Kidney epithelial cell (primary cell): Measurements from ENCODE around the gene AASDHPPT. TPM values are rescaled to one million over a fixed set of nuclear protein-coding genes. Genes with fewer than 3 reads are reported as not detected.
A peak's percentile ranks its signal among the peaks of the same experiment; 100 is the strongest.

Experiments used
- DNase-seq: peaks from one replicate; pipeline ENCODE4 v3.0.0-alpha.2; 2010; ENCODE audit warnings: low read depth
- H3K27me3 ChIP-seq: 2 replicates; pipeline ENCODE4 v1.6.0; 2011; ENCODE audit warnings: low read length; ENCODE audit not compliant: control insufficient read depth, insufficient read depth
- H3K36me3 ChIP-seq: 2 replicates; pipeline ENCODE4 v1.5.1; 2011; ENCODE audit warnings: low read length; ENCODE audit not compliant: control insufficient read depth, insufficient read depth
- H3K4me3 ChIP-seq: 2 replicates; pipeline ENCODE4 v1.5.1; 2011; ENCODE audit warnings: low read depth, mild to moderate bottlenecking, control low read depth, low read length
- total RNA-seq: library from RNA; depleted of rRNA; stranded (reverse); fragments of >200 nt; gene quantifications from 2 replicates; pipeline ENCODE4 v1.2.3, GENCODE V29; 2015
- TF ChIP-seq, protein P1 (sequence below): IDR thresholded peaks from 2 replicates; pipeline ENCODE4 v1.5.1; 2011; ENCODE audit warnings: mild to moderate bottlenecking, moderate library complexity, low read length, control low read depth, inconsistent platforms; ENCODE audit not compliant: insufficient read depth, poor library complexity, severe bottlenecking

AASDHPPT gene
- total RNA-seq, 1 donor from 2014 or later, result 57.7 TPM

DNA sequence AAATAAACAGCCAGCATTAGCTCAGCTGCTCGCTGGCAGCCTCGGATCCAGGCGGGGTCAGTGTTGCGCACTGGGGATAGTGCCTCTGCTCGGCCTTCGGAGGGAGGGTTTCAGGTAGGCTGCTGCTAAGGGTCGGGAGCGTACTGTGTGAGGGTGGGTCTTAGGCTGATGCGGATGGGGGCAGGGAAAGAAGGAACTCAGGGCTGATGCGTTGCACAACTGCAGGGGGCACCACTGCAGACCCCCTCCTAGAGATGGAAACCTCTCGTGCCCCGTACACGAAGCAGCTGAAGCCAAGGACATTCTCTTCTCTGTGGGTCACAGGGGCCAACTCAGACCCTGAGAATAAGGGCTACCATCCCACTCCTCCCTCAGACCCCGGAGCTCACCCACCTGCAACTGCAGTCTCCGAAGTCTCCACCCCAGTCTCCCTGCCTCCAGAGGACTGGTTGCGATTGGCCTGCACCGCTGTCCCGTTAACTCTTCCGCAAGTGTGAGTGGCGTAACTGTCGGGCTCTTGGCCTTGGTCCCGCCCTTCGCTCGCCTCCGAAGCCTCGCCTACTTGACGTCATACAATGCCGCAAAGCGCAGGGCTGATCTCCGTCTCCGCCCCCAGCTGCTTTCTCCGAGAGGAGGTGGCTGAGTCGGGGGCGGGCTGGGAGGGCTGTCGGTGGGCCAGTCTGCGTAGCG lies 398 bp upstream of the AASDHPPT start, which contains the start of gene KBTBD3:
Gene KBTBD3 (minus strand): TSS at position 429 of the 690 bp plus-strand sequence. CDS start 18,250 bp downstream, outside the sequence.
- TF ChIP-seq, protein P1, sequence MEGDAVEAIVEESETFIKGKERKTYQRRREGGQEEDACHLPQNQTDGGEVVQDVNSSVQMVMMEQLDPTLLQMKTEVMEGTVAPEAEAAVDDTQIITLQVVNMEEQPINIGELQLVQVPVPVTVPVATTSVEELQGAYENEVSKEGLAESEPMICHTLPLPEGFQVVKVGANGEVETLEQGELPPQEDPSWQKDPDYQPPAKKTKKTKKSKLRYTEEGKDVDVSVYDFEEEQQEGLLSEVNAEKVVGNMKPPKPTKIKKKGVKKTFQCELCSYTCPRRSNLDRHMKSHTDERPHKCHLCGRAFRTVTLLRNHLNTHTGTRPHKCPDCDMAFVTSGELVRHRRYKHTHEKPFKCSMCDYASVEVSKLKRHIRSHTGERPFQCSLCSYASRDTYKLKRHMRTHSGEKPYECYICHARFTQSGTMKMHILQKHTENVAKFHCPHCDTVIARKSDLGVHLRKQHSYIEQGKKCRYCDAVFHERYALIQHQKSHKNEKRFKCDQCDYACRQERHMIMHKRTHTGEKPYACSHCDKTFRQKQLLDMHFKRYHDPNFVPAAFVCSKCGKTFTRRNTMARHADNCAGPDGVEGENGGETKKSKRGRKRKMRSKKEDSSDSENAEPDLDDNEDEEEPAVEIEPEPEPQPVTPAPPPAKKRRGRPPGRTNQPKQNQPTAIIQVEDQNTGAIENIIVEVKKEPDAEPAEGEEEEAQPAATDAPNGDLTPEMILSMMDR, result peak; percentile 55
- H3K4me3 ChIP-seq, result peak within 1 kb of the TSS; percentile 90
- DNase-seq, result peak; percentile 96
- H3K27me3 ChIP-seq, result no peaks in the 10 kb centered on the region
- no peaks in the 10 kb centered on the region for H3K36me3 ChIP-seq

DNA sequence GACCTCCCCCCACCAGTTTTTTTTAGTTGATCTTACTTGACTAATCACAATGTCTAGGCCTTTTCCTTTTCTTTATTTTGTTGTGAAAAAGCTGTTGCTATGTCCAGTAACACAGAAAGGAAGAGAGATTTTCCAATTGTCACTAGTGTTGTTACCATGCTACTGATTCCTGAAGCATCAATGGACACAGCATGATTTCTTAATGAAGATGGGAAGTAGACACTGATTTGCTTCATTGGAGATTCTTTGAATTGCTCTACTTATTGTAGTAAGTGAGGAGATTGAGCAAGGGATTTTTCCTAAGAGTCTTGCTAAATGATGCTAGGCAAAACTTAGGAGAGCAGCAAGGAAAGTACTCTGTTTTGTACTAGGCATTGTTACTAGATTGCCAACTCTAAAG lies 4.6 kb downstream of the AASDHPPT start:
- no peaks in the 10 kb centered on the region for H3K36me3 ChIP-seq
- no peak for DNase-seq
- TF ChIP-seq, protein P1, result no peak
- H3K27me3 ChIP-seq, result no peaks in the 10 kb centered on the region
- no peak overlapping the region for H3K4me3 ChIP-seq

DNA sequence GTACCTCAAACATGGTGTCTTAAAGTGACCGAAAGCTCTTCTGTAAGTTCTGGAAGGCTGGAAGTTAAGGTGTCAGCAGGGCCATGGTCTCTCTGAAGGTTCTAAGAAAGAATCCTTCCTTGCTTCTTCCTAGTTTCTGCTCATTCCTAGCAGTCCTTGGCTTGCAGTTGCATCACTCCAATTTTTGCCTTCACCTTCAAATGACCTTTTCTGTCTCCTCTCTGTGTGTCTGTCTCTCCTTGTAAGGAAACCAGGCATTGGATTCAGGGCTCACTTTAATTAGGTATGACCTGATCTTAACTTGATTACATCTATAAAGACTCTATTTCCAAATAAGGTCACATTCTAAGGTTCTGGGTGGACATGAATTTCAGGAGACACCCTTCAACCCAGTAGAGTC lies 8.7 kb downstream of the AASDHPPT start:
- Histone ChIP-seq H3K36me3 (no peaks in the 10 kb centered on the region), H3K4me3 (no peak overlapping the region), H3K27me3 (no peaks in the 10 kb centered on the region)
- DNase-seq, result no peak
- TF ChIP-seq, protein P1, result no peak

DNA sequence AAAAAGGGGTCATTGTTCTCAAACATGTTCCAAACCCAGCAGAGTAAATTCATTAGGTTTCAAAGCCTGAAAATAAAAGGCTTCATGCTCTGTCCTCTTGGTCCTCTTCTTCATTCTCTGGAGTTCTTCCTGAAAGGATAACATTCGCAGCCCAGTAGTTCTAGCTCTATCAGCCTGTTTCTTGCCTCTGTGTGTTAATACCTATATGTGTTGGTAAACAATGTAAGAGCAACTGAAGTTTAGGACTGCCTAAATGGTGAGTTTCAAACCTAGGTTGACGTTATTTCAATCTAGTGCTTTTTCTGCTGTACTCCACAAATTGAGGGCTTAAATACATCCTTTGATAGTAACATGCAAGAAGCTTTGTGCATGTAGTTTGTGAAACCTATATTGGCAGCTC lies 9.4 kb downstream of the AASDHPPT start:
- Histone ChIP-seq H3K4me3 (no peak overlapping the region), H3K36me3 (no peaks in the 10 kb centered on the region), H3K27me3 (no peaks in the 10 kb centered on the region)
- TF ChIP-seq, protein P1, result no peak
- DNase-seq, result no peak

DNA sequence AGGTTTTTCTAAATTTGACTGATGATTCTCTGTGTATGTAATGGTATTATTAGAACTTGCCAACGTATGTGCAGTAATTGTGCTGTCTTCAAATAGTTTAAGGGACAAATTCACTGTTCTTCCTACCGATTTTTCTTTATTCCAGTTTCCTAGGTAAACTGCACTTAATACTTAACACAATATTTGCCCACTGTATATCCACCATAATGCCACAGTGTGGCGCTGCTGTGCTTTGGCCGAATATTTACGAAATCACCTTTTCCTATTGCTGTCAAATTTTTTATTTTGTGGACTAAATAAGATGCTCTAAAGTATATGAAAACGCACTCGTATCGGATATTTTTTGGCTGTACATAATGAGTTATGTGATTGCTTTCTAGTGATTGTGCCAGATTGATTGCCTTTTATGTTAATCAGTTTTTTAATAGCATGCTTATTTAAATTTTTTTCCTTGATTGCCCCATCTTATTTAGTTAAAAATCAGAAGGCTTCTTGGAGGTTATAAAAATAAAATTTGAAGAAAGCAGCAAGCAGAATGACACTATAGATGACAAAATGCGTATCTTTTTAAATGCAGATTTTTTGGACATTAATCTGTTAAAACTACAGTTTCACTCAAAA lies 10.5 kb downstream of the AASDHPPT start:
- TF ChIP-seq, protein P1, result peak; percentile 77
- no peak overlapping the region for H3K4me3 ChIP-seq
- no peak for DNase-seq
- H3K36me3 ChIP-seq, result no peaks in the 10 kb centered on the region
- H3K27me3 ChIP-seq, result no peaks in the 10 kb centered on the region

DNA sequence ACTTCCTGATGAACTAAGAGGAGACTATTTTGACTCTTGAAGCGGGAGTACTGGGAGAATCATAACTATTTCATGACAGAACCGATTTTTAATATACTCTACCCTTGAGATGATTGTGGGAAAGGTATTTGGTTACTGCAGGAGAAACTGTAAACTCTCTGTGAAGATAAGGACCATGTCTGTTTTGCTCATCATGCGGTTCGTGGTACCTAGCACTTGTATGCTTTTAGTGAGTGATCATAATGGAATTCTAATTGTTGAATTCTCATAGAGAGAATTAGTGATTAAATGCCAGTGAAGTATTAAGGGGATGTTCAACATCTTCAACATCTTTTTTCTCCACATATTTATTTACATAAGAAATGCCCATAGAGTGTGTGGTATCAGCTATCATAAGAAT lies 11.4 kb downstream of the AASDHPPT start:
- TF ChIP-seq, protein P1, result no peak
- H3K36me3 ChIP-seq, result no peaks in the 10 kb centered on the region
- H3K4me3 ChIP-seq, result no peak overlapping the region
- no peaks in the 10 kb centered on the region for H3K27me3 ChIP-seq
- no peak for DNase-seq
